ENCODE results near the gene GFAP. TPM values are rescaled to one million over a fixed set of nuclear protein-coding genes. Genes with fewer than 3 reads are reported as not detected.

The GFAP gene
- total RNA-seq, 3 donors from 2014 or later = not detected

GRCh38 chr17:44904001-44904984 is 11.0 kb downstream of the GFAP start:
- no peak for ATAC-seq

DNA sequence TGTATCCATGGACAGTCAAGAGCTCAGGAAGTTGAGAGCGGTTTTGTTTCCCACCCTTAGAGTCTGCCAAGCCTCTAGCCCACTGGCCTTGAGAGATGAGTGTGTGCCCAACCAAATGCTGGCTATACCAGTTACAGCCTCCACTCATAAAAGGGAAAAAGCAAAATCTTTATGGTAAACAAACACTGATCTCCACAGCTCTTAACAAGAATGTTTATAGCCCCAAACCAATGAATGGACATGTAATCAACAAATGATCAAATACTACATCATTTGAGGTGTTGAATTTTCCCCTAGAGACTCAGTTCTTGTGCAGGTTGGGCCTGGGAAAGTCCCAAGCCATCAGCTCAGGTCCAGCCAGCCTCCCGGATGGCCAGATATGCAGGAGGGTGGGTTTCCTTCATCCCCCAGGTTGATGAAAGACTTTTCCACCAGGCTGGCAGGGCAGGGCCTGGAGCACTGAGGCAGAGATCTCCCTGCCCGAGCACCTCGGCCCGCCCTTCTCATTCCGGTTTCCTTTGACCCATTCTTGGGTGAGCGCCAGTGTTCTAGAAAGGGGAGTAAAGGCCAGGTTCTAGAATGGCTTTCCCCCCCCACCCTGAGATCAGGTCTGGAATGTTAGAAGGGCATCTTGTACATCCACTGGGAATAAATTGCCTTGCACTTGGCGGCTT is 12.2 kb downstream of the GFAP start:
- Mint-ChIP-seq H3K4me3 (no peak overlapping the region), H3K36me3 (ENCODE audit: insufficient read depth) (peaks cover 3% of the 10 kb centered on the region), H3K27me3 (ENCODE audit: low read depth) (peaks cover 3% of the 10 kb centered on the region), H3K4me1 (ENCODE audit: low read depth) (peaks cover 16% of the 10 kb centered on the region), H3K9me3 (no peaks in the 10 kb centered on the region)
- ATAC-seq = no peak
- DNase-seq = no peak

More at GRCh38 chr17:44904001-44904984, 11.0 kb downstream of the GFAP start:
- peaks cover 6% of the 10 kb centered on the region for H3K4me1 Mint-ChIP-seq (ENCODE audit: low read depth)
- no peaks in the 10 kb centered on the region for H3K36me3 Mint-ChIP-seq (ENCODE audit: insufficient read depth)
- no peak for DNase-seq
- H3K9me3 Mint-ChIP-seq = no peaks in the 10 kb centered on the region
- H3K27me3 Mint-ChIP-seq (ENCODE audit: low read depth) = peaks cover 4% of the 10 kb centered on the region
- no peak overlapping the region for H3K4me3 Mint-ChIP-seq

DNA sequence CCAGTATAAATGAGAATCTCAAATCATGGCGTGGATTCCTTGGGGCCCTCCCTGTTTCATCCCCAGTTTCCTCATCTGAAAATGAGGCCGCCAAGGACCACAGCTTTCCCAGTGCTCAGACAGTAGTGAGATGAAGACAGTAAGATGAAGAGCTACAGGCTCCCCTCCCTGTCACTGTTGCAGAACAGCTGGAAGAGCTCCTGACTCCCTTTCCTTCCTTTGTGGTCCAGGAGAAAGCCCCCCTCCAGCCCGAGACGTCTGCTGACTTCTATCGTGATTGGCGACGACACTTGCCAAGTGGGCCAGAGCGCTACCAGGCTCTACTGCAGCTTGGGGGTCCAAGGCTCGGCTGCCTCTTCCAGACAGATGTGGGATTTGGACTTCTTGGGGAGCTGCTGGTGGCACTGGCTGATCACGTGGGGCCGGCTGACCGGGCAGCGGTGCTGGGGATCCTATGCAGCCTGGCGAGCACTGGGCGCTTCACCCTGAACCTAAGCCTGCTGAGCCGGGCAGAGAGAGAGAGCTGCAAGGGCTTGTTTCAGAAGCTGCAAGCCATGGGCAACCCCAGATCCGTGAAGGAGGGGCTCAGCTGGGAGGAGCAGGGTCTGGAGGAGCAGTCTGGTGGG is 13.1 kb downstream of the GFAP start:
- Mint-ChIP-seq H3K4me3 (no peak overlapping the region), H3K36me3 (ENCODE audit: insufficient read depth) (peaks cover 3% of the 10 kb centered on the region), H3K9me3 (no peaks in the 10 kb centered on the region), H3K27me3 (ENCODE audit: low read depth) (peaks cover 3% of the 10 kb centered on the region), H3K4me1 (ENCODE audit: low read depth) (peaks cover 16% of the 10 kb centered on the region)
- ATAC-seq (no peak), DNase-seq (no peak)

DNA sequence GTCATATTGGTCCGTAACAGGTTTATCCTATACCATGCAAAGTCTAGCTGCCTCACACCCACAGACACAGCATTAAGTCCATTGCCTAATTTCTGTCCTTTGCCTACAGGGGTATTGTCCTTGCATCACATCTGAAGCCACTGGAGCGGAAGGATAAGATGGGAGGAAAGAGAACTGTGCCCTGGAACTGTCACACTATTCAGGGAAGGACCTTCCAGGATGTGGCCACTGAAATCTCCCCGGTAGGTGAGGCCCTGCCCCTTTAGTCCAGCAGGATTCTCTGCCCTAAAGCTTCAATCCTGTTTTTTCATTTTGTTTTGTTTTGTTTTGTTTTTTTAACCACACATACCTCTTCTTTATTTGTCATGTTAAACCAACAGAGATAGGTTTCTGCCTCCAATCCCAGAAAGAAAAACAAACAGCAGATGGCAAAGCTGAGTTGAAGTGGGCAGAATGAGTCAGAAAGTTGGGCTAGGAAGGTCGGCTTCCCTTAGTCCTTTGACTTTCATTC is 13.8 kb downstream of the GFAP start:
- Mint-ChIP-seq H3K4me3 (no peak overlapping the region), H3K27me3 (ENCODE audit: low read depth) (peaks cover 3% of the 10 kb centered on the region), H3K4me1 (ENCODE audit: low read depth) (peaks cover 18% of the 10 kb centered on the region), H3K9me3 (no peaks in the 10 kb centered on the region), H3K36me3 (ENCODE audit: insufficient read depth) (peaks cover 3% of the 10 kb centered on the region)
- ATAC-seq (no peak), DNase-seq (no peak)

DNA sequence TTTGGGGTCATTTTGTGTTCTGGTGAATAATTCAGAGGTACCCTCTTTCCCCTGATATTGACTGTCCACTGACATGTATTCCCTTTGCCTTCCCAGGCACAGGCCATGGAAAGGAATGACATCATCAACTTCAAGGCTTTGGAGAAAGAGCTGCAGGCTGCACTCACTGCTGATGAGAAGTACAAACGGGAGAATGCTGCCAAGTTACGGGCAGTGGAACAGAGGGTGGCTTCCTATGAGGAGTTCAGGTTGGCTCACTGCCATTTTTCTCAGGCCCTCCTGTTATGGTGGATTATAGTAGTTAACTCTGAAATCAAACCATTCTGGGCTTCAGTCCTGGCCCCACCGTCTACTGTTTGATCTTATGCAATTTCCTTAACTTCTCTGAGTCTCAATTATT is 14.4 kb downstream of the GFAP start:
- peaks cover 7% of the 10 kb centered on the region for H3K36me3 Mint-ChIP-seq (ENCODE audit: insufficient read depth)
- ATAC-seq = no peak
- no peak overlapping the region for H3K4me3 Mint-ChIP-seq
- H3K9me3 Mint-ChIP-seq = no peaks in the 10 kb centered on the region
- no peak for DNase-seq
- peaks cover 3% of the 10 kb centered on the region for H3K27me3 Mint-ChIP-seq (ENCODE audit: low read depth)
- peaks cover 23% of the 10 kb centered on the region for H3K4me1 Mint-ChIP-seq (ENCODE audit: low read depth)

GRCh38 chr17:44899074-44899782 is 16.1 kb downstream of the GFAP start, which contains the start of gene EFTUD2:
TSS of gene EFTUD2 (minus strand) at chr17:44899445. CDS start at chr17:44894521, 4,924 bp downstream.
- Mint-ChIP-seq H3K4me3 (peak within 1 kb of the TSS; percentile 91), H3K27me3 (ENCODE audit: low read depth) (peaks cover 3% of the 10 kb centered on the region), H3K4me1 (ENCODE audit: low read depth) (peaks cover 31% of the 10 kb centered on the region), H3K36me3 (ENCODE audit: insufficient read depth) (peaks cover 15% of the 10 kb centered on the region), H3K9me3 (no peaks in the 10 kb centered on the region)
- peak; percentile 92 to 94 for ATAC-seq
- DNase-seq = peak; percentile 91

DNA sequence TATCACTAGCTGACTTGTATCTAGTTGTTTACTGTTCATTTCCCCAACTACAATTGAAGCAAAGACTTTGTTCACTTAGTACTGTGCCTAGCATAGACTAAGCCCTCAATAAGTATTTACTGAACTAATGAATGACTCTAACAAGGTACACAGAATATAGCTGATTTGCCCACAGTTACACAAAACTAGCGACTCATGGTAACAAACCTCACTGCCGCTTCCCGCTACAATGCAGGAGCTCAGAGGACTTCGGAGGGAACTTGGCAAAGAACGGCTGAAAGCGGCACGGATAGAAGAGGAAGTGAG is 16.6 kb downstream of the GFAP start:
- DNase-seq = no peak
- Mint-ChIP-seq H3K4me1 (ENCODE audit: low read depth) (peaks cover 31% of the 10 kb centered on the region), H3K27me3 (ENCODE audit: low read depth) (peaks cover 3% of the 10 kb centered on the region), H3K36me3 (ENCODE audit: insufficient read depth) (peaks cover 15% of the 10 kb centered on the region), H3K4me3 (peak overlapping the region; percentile 91), H3K9me3 (no peaks in the 10 kb centered on the region)
- no peak for ATAC-seq

- H3K4me1 Mint-ChIP-seq (ENCODE audit: low read depth) = peaks cover 37% of the 10 kb centered on the region
Observed at GRCh38 chr17:44894642-44895041, 20.7 kb downstream of the GFAP start.

GRCh38 chr17:44892250-44892649 is 23.1 kb downstream of the GFAP start:
- Mint-ChIP-seq H3K27me3 (ENCODE audit: low read depth) (no peaks in the 10 kb centered on the region), H3K9me3 (no peaks in the 10 kb centered on the region), H3K4me1 (ENCODE audit: low read depth) (peaks cover 26% of the 10 kb centered on the region), H3K36me3 (ENCODE audit: insufficient read depth) (peaks cover 24% of the 10 kb centered on the region), H3K4me3 (no peak overlapping the region)
- DNase-seq = no peak
- ATAC-seq = no peak

More at GRCh38 chr17:44894642-44895041, 20.7 kb downstream of the GFAP start:
- Mint-ChIP-seq H3K36me3 (ENCODE audit: insufficient read depth) (peaks cover 27% of the 10 kb centered on the region), H3K27me3 (ENCODE audit: low read depth) (peaks cover 2% of the 10 kb centered on the region), H3K9me3 (no peaks in the 10 kb centered on the region), H3K4me3 (no peak overlapping the region)
- DNase-seq (no peak), ATAC-seq (no peak)

DNA sequence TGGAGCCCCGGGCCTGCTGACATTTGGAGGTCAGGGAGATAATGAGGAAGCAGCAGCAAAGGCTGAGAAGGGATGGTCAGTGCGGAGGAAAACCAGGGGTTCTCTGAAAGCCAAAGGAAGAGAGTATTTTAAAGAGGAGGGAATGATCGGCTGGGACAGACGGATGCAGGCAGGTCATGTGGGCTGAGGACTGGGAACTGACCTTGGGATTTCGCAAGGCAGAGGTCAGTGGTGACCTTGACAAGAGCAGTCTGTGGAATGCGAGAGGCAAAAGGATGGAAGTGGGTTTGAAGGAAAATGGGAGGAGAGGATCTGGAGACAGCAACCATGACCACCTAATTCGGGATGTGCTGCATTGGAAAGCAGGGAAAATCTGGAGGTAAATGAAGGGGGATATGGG is 26.3 kb downstream of the GFAP start:
- no peaks in the 10 kb centered on the region for H3K9me3 Mint-ChIP-seq

DNA sequence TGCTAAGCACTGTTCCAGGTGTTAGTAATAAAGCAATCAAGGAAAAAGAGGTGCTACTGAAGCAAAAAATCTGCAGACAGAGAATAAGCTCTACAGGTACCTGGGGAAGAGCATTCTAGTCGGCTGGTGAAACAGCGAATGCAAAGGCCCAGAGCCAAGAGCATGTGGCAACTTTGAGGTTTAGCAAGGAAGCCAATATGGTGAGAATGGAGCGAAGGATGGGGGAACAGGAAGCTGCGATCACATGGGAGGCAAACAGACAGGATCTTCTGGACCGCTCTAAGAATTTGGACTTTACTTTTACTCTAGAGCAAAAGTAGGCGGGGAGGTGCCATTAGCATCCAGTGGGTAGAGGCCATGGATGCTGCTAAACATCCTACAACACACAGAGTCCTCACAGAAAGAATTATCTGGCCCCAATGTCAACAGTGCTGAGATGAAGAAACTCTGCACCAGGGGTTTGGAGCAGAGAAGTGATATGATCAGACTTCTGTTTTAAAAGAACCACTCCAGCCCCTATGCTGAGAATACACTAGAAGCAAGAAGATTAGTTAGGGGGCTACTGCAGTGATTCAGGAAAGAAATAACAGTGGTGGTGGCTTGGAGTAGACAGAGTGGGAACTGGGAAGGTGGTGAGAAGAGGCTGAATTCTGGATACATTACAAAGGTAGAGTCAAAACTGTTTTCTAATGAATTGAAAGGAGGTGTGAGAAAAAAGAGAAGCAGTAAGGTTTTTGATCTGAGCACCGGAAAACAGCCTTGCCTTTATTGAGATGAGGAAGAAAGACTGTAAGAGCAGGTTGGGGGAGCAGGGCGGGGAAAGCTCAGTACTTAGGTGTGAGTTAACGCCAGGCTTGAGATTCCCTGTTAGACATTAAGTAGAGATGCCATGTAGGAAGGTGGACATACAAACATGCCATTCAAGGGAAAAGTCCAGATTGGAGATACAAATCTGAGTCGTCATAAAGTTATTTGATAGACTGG is 27.0 kb downstream of the GFAP start:
- DNase-seq (no peak), ATAC-seq (peak; percentile 27 to 28)
- Mint-ChIP-seq H3K4me1 (ENCODE audit: low read depth) (peaks cover 18% of the 10 kb centered on the region), H3K27me3 (ENCODE audit: low read depth) (no peaks in the 10 kb centered on the region), H3K4me3 (no peak overlapping the region), H3K9me3 (no peaks in the 10 kb centered on the region), H3K36me3 (ENCODE audit: insufficient read depth) (peaks cover 31% of the 10 kb centered on the region)

More for the DNA sequence above, 26.3 kb downstream of the GFAP start:
- no peak overlapping the region for H3K4me3 Mint-ChIP-seq
- peaks cover 18% of the 10 kb centered on the region for H3K4me1 Mint-ChIP-seq (ENCODE audit: low read depth)
- H3K36me3 Mint-ChIP-seq (ENCODE audit: insufficient read depth) = peaks cover 28% of the 10 kb centered on the region
- DNase-seq (no peak), ATAC-seq (no peak)
- no peaks in the 10 kb centered on the region for H3K27me3 Mint-ChIP-seq (ENCODE audit: low read depth)

- ATAC-seq (no peak), DNase-seq (no peak)
- Mint-ChIP-seq H3K9me3 (no peaks in the 10 kb centered on the region), H3K4me1 (ENCODE audit: low read depth) (peaks cover 16% of the 10 kb centered on the region), H3K36me3 (ENCODE audit: insufficient read depth) (peaks cover 40% of the 10 kb centered on the region), H3K4me3 (no peak overlapping the region), H3K27me3 (ENCODE audit: low read depth) (no peaks in the 10 kb centered on the region)
Observed at GRCh38 chr17:44887016-44887415, 28.3 kb downstream of the GFAP start.

DNA sequence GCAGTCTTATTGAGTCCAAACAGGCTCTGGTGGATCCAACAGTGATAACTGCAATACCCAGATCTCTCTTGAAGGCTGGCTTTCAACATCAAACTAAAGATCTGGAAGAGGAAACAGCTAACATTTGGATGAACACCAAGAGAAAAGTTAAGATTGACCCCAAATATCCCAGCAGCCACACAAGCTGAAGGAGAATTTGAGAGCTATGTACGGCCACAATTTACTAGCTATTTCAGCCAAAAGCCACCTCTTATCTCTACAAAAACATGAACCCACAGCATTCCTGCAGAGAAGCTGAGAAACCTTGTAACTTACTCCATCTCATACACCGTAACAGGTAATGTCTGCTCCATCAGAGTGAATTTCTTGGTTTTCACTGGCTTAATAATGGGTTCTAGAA is 30.4 kb downstream of the GFAP start:
- Mint-ChIP-seq H3K9me3 (no peaks in the 10 kb centered on the region), H3K4me3 (no peak overlapping the region), H3K27me3 (ENCODE audit: low read depth) (no peaks in the 10 kb centered on the region), H3K4me1 (ENCODE audit: low read depth) (peaks cover 9% of the 10 kb centered on the region), H3K36me3 (ENCODE audit: insufficient read depth) (peaks cover 41% of the 10 kb centered on the region)
- DNase-seq (no peak), ATAC-seq (no peak)
